CD4-positive, CD25-positive, alpha-beta regulatory T cell (primary cell): ENCODE results near the gene ASH1L. TPM values are rescaled to one million over a fixed set of nuclear protein-coding genes. Genes with fewer than 3 reads are reported as not detected.

Experiments used
- ATAC-seq, 2 donors: fragments of 150-1000 bp; cut with Tn5 transposase; one replicate each; pipeline ENCODE4 v1.10.0; 2021; ENCODE audit warnings: low read depth in 2 of 2, moderate number of reproducible peaks in 2 of 2, moderate library complexity in 1 of 2
- DNase-seq, 3 donors: peaks; one replicate each; pipeline versions ENCODE4 v3.0.0 to v3.0.0-alpha.2; 2012 to 2022; ENCODE audit warnings: mixed read lengths in 1 of 3
- H3K27ac ChIP-seq: one replicate; pipeline ENCODE4 v1.7.0; 2013; ENCODE audit warnings: mild to moderate bottlenecking, low read length; ENCODE audit not compliant: insufficient read depth, poor library complexity, severe bottlenecking
- H3K27me3 ChIP-seq: one replicate; pipeline ENCODE4 v1.7.0; 2013; ENCODE audit warnings: low read length; ENCODE audit not compliant: control insufficient read depth, insufficient read depth
- H3K36me3 ChIP-seq: one replicate; pipeline ENCODE4 v1.7.0; 2013; ENCODE audit warnings: mild to moderate bottlenecking, low read length, moderate library complexity; ENCODE audit not compliant: control insufficient read depth, insufficient read depth
- H3K4me1 ChIP-seq: 2 replicates; pipeline ENCODE4 v1.7.0; 2013; ENCODE audit warnings: mild to moderate bottlenecking, low read length; ENCODE audit not compliant: insufficient read depth, control insufficient read depth, poor library complexity, severe bottlenecking
- H3K4me3 ChIP-seq: one replicate; pipeline ENCODE4 v1.7.0; 2013; ENCODE audit warnings: low read depth, mild to moderate bottlenecking, low read length, moderate library complexity
- H3K9me3 ChIP-seq, 2 experiments: 1 replicate in 1 of 2; 2 replicates in 1 of 2; pipeline ENCODE4 v1.7.0; 2013; ENCODE audit warnings: low read length in 2 of 2, mild to moderate bottlenecking in 1 of 2, moderate library complexity in 1 of 2; ENCODE audit not compliant: control insufficient read depth in 2 of 2
- H3K27ac Mint-ChIP-seq, 3 donors: one replicate each; pipeline ENCODE4 v1.8.0; 2020 to 2022; ENCODE audit warnings: mild to moderate bottlenecking in 3 of 3, mixed read lengths in 3 of 3, moderate library complexity in 2 of 3
- H3K27me3 Mint-ChIP-seq: one replicate; pipeline ENCODE4 v1.8.0; 2022; ENCODE audit warnings: mild to moderate bottlenecking, mixed read lengths
- H3K36me3 Mint-ChIP-seq: one replicate; pipeline ENCODE4 v1.8.0; 2020; ENCODE audit warnings: mixed read lengths
- H3K4me1 Mint-ChIP-seq, 4 donors: one replicate each; pipeline ENCODE4 v1.8.0; 2020 to 2022; ENCODE audit warnings: mixed read lengths in 4 of 4, mild to moderate bottlenecking in 1 of 4
- H3K4me3 Mint-ChIP-seq, 4 donors: one replicate each; pipeline ENCODE4 v1.8.0; 2020 to 2022; ENCODE audit warnings: mild to moderate bottlenecking in 4 of 4, mixed read lengths in 4 of 4, moderate library complexity in 3 of 4
- H3K9me3 Mint-ChIP-seq, 7 donors: one replicate each; pipeline ENCODE4 v1.8.0; 2020 to 2022; ENCODE audit warnings: mixed read lengths in 7 of 7, mild to moderate bottlenecking in 3 of 7, moderate library complexity in 2 of 7
- polyA plus RNA-seq, 4 donors: library from polyadenylated mRNA; unstranded; fragments of 300-500 nt; fragmentation: Illumina TruSeq; gene quantifications; one replicate each; pipeline ENCODE4 v1.2.3, GENCODE V29; 2021
- total RNA-seq: library from RNA; stranded (reverse); gene quantifications from one replicate; pipeline ENCODE4 v1.2.3, GENCODE V29; 2022

Gene ASH1L
- total and polyA plus RNA-seq, 5 donors from 2014 or later = 14.1 to 97.8 (median 15.8) TPM

GRCh38 chr1:155485945-155486344 is 76.7 kb downstream of the ASH1L start:
- peaks cover 11 to 18% (median 15%) of the 10 kb centered on the region in 4 donors for H3K4me1 Mint-ChIP-seq
- peaks cover 15% of the 10 kb centered on the region for H3K36me3 Mint-ChIP-seq
- Histone ChIP-seq H3K9me3 (no peaks in the 10 kb centered on the region), H3K27ac (no peak overlapping the region), H3K36me3 (peaks cover 15% of the 10 kb centered on the region), H3K4me3 (no peak overlapping the region), H3K27me3 (no peaks in the 10 kb centered on the region), H3K4me1 (no peaks in the 10 kb centered on the region)
- H3K4me3 Mint-ChIP-seq = no peak overlapping the region
- DNase-seq (no peak), ATAC-seq (no peak)
- no peaks in the 10 kb centered on the region for H3K27me3 Mint-ChIP-seq
- H3K27ac Mint-ChIP-seq = peak overlapping the region in 1 of 3 donors; percentile 72
- H3K9me3 Mint-ChIP-seq = peaks cover 0 to 2% (median 0%) of the 10 kb centered on the region in 7 donors

GRCh38 chr1:155485222-155485621 is 77.4 kb downstream of the ASH1L start:
- peaks cover 23% of the 10 kb centered on the region for H3K36me3 ChIP-seq
- no peaks in the 10 kb centered on the region for H3K27me3 ChIP-seq
- H3K27ac ChIP-seq = no peak overlapping the region
- peaks cover 10 to 17% (median 13%) of the 10 kb centered on the region in 4 donors for H3K4me1 Mint-ChIP-seq
- H3K36me3 Mint-ChIP-seq = peaks cover 18% of the 10 kb centered on the region
- H3K9me3 Mint-ChIP-seq = peaks cover 0 to 2% (median 0%) of the 10 kb centered on the region in 7 donors
- ATAC-seq (no peak), DNase-seq (no peak)
- H3K4me3 Mint-ChIP-seq = peak overlapping the region in 1 of 4 donors; percentile 46
- H3K4me1 ChIP-seq = no peaks in the 10 kb centered on the region
- no peaks in the 10 kb centered on the region for H3K9me3 ChIP-seq
- no peak overlapping the region for H3K4me3 ChIP-seq
- H3K27me3 Mint-ChIP-seq = no peaks in the 10 kb centered on the region
- no peak overlapping the region for H3K27ac Mint-ChIP-seq

DNA sequence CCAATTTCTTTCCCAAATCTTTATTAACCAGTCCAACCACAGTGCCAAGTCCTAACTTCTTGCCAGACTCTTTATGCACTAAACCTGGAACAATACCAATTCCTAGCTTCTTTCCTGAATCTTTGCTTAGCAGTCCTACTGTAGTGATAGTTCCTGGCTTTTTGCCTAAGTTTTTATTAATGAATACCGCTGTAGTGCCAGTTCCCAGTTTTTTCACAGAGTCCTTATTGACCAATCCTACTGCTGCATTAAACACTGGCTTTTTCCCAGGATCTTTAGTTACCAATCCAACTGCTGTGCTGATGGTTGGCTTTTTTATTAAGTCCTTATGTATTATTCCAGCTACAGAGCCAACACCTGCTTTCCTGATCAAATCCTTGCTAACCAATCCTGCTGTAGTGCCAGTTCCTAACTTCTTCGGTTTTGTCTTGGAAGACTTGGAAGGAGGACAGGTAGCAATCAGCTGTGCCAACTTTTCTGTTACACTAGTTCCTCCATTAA is 80.8 kb downstream of the ASH1L start:
- no peak for ATAC-seq
- H3K36me3 ChIP-seq = peaks cover 36% of the 10 kb centered on the region
- no peaks in the 10 kb centered on the region for H3K27me3 Mint-ChIP-seq

DNA sequence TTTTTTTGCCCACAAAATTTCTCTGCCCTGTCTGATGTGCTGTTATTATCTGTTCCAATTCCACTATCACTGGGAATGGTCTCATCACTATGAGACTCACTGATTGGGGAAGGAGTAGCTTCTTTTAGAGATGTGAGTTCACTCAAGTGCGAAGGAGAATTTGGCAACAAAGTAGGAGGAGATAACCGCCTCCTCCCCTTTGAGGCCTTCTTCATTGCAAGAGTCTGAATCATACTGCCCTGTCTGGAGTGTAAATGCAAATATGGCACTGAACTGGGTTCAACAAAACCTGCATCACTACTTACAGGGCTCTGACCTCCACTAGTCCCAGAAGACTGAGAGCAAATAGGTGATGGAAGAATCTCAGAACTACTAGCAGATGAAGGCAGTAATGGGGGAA is 83.4 kb downstream of the ASH1L start:
- Histone ChIP-seq H3K4me3 (no peak overlapping the region), H3K27me3 (no peaks in the 10 kb centered on the region), H3K36me3 (peaks cover 37% of the 10 kb centered on the region), H3K9me3 (no peaks in the 10 kb centered on the region), H3K4me1 (no peaks in the 10 kb centered on the region), H3K27ac (no peak overlapping the region)
- ATAC-seq (no peak), DNase-seq (no peak)
- Mint-ChIP-seq H3K36me3 (peaks cover 51% of the 10 kb centered on the region), H3K4me3 (no peak overlapping the region), H3K9me3 (peaks cover 0 to 4% (median 0%) of the 10 kb centered on the region in 7 donors), H3K4me1 (peaks cover 10 to 35% (median 16%) of the 10 kb centered on the region in 4 donors), H3K27me3 (no peaks in the 10 kb centered on the region), H3K27ac (peak overlapping the region in 2 of 3 donors; percentile 31 to 32)

More for the DNA sequence above, 80.8 kb downstream of the ASH1L start:
- Mint-ChIP-seq H3K36me3 (peaks cover 39% of the 10 kb centered on the region), H3K27ac (peak overlapping the region in 1 of 3 donors; percentile 69), H3K9me3 (peaks cover 0 to 2% (median 0%) of the 10 kb centered on the region in 7 donors), H3K4me1 (peaks cover 13 to 33% (median 17%) of the 10 kb centered on the region in 4 donors), H3K4me3 (peak overlapping the region in 1 of 4 donors; percentile 51)
- H3K9me3 ChIP-seq = no peaks in the 10 kb centered on the region
- H3K4me3 ChIP-seq = no peak overlapping the region
- no peaks in the 10 kb centered on the region for H3K4me1 ChIP-seq
- no peak for DNase-seq
- H3K27me3 ChIP-seq = no peaks in the 10 kb centered on the region
- H3K27ac ChIP-seq = no peak overlapping the region

GRCh38 chr1:155478270-155478852 is 84.2 kb downstream of the ASH1L start:
- Histone ChIP-seq H3K27me3 (no peaks in the 10 kb centered on the region), H3K4me3 (no peak overlapping the region), H3K9me3 (no peaks in the 10 kb centered on the region), H3K36me3 (peaks cover 37% of the 10 kb centered on the region), H3K27ac (no peak overlapping the region), H3K4me1 (no peaks in the 10 kb centered on the region)
- no peak for DNase-seq
- no peak for ATAC-seq
- Mint-ChIP-seq H3K36me3 (peaks cover 54% of the 10 kb centered on the region), H3K4me1 (peaks cover 10 to 29% (median 13%) of the 10 kb centered on the region in 4 donors), H3K9me3 (peaks cover 0 to 4% (median 0%) of the 10 kb centered on the region in 7 donors), H3K27ac (peak overlapping the region in 2 of 3 donors; percentile 65 to 78), H3K4me3 (no peak overlapping the region), H3K27me3 (no peaks in the 10 kb centered on the region)

- DNase-seq (no peak), ATAC-seq (no peak)
- no peak overlapping the region for H3K4me3 ChIP-seq
- Mint-ChIP-seq H3K27ac (no peak overlapping the region), H3K36me3 (peaks cover 50% of the 10 kb centered on the region), H3K9me3 (peaks cover 0 to 11% (median 4%) of the 10 kb centered on the region in 7 donors), H3K4me1 (peaks cover 15 to 26% (median 22%) of the 10 kb centered on the region in 4 donors), H3K27me3 (no peaks in the 10 kb centered on the region), H3K4me3 (no peak overlapping the region)
- no peaks in the 10 kb centered on the region for H3K27me3 ChIP-seq
- peaks cover 30% of the 10 kb centered on the region for H3K36me3 ChIP-seq
- H3K4me1 ChIP-seq = no peaks in the 10 kb centered on the region
- no peak overlapping the region for H3K27ac ChIP-seq
- peaks cover 13% of the 10 kb centered on the region in 2 experiments for H3K9me3 ChIP-seq
Observed at GRCh38 chr1:155474146-155474545, 88.5 kb downstream of the ASH1L start.

- Mint-ChIP-seq H3K27ac (no peak overlapping the region), H3K9me3 (peaks cover 0 to 11% (median 4%) of the 10 kb centered on the region in 7 donors), H3K27me3 (no peaks in the 10 kb centered on the region), H3K4me1 (peaks cover 20 to 25% (median 25%) of the 10 kb centered on the region in 4 donors), H3K4me3 (no peak overlapping the region), H3K36me3 (peaks cover 41% of the 10 kb centered on the region)
- Histone ChIP-seq H3K4me3 (no peak overlapping the region), H3K9me3 (peaks cover 13% of the 10 kb centered on the region in 2 experiments), H3K27ac (no peak overlapping the region), H3K36me3 (peaks cover 28% of the 10 kb centered on the region), H3K4me1 (no peaks in the 10 kb centered on the region), H3K27me3 (no peaks in the 10 kb centered on the region)
- no peak for ATAC-seq
- no peak for DNase-seq
Observed at GRCh38 chr1:155473151-155473821, 89.3 kb downstream of the ASH1L start.
